ENCODE measurements around the gene RYR3. TPM values are rescaled to one million over a fixed set of nuclear protein-coding genes. Genes with fewer than 3 reads are reported as not detected.
"Not testable (repeated sequence)": the region's sequence is repeated elsewhere in the genome, so short reads cannot be mapped to it uniquely, and the experiment has no call there.

RYR3 gene
- total RNA-seq, 6 experiments from 2014 or later: not detected

DNA sequence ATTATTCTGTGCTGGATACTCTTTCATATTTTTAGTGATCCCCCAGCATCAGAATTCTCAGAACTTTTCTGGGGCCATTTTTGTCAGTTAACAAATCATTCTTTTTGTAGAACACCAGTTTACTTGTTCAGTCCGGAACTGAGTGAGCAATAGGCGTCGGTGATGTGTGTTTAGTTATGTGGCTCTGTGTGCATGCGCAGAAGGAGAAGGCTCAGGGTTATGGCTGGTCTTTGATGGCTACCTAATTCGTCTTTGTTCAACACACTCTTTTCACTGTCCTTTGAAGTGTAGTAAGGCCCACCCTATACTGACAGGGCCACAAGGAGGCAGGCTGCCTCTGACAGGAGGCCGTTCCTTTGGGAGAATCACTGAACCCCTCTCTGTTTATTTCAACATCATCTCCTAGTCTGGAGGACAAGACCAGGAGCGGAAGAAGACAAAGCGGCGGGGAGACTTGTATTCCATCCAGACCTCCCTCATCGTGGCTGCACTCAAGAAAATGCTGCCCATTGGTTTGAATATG lies 499.4 kb downstream of the RYR3 start:
- peaks cover 31% of the 10 kb centered on the region for H3K27me3 Mint-ChIP-seq (ENCODE audit: insufficient read depth)
- peaks cover 12% of the 10 kb centered on the region for H3K9me3 Mint-ChIP-seq
- no peak overlapping the region for H3K4me3 Mint-ChIP-seq
- H3K4me1 Mint-ChIP-seq (ENCODE audit: low read depth): no peaks in the 10 kb centered on the region
- H3K27ac Mint-ChIP-seq: no peak overlapping the region
- TF ChIP-seq, protein P1, sequence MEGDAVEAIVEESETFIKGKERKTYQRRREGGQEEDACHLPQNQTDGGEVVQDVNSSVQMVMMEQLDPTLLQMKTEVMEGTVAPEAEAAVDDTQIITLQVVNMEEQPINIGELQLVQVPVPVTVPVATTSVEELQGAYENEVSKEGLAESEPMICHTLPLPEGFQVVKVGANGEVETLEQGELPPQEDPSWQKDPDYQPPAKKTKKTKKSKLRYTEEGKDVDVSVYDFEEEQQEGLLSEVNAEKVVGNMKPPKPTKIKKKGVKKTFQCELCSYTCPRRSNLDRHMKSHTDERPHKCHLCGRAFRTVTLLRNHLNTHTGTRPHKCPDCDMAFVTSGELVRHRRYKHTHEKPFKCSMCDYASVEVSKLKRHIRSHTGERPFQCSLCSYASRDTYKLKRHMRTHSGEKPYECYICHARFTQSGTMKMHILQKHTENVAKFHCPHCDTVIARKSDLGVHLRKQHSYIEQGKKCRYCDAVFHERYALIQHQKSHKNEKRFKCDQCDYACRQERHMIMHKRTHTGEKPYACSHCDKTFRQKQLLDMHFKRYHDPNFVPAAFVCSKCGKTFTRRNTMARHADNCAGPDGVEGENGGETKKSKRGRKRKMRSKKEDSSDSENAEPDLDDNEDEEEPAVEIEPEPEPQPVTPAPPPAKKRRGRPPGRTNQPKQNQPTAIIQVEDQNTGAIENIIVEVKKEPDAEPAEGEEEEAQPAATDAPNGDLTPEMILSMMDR (IDR thresholded peaks at IDR 0.05): no peak
- no peaks in the 10 kb centered on the region for H3K36me3 Mint-ChIP-seq (ENCODE audit: low read depth)
- no peak for DNase-seq

DNA sequence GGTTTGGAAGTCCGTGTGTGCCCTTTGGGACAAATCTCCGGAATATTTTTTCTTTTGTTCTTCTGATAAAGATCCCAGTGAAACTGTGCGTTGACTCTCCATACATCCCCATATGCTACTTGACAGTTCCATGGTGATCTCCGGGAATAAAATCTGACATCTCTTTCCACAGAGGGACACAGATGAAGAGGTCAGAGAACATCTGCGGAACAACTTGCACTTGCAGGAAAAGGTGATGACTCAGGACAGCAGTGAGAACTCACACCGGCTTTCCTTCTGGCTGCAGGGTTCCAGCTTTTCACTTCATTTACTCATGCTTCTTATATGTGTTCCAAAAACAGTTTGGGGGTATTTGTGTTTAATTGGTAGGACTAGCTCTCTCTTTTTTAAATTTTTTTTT lies 500.0 kb downstream of the RYR3 start:
- no peak overlapping the region for H3K27ac Mint-ChIP-seq

DNA sequence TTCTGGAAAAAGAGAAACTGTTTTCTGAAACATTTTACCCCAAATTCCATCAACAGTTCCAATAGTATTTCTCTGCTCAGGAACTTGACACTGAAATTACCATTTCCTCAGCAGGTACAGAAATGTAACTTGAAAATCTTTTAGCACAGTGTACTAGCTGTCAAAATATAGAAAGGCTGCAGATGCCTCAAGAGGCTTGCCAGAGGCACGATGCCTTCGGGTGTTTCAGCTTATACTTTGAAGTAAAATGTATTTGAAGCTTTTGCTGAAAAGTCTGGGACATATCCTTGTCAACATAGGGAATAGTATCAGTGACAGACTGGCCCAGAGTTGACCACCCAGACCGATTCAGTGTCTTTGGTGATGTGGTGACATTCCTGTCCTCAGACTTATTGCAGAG lies 503.1 kb downstream of the RYR3 start:
- Mint-ChIP-seq H3K9me3 (peaks cover 12% of the 10 kb centered on the region), H3K4me1 (ENCODE audit: low read depth) (no peaks in the 10 kb centered on the region), H3K27ac (no peak overlapping the region), H3K4me3 (no peak overlapping the region), H3K27me3 (ENCODE audit: insufficient read depth) (peaks cover 24% of the 10 kb centered on the region), H3K36me3 (ENCODE audit: low read depth) (no peaks in the 10 kb centered on the region)
- no peak for DNase-seq
- TF ChIP-seq, protein P1 (IDR thresholded peaks at IDR 0.05): no peak

More for the DNA sequence above, 500.0 kb downstream of the RYR3 start:
- Mint-ChIP-seq H3K9me3 (peaks cover 12% of the 10 kb centered on the region), H3K27me3 (ENCODE audit: insufficient read depth) (peaks cover 25% of the 10 kb centered on the region), H3K36me3 (ENCODE audit: low read depth) (no peaks in the 10 kb centered on the region), H3K4me3 (no peak overlapping the region), H3K4me1 (ENCODE audit: low read depth) (no peaks in the 10 kb centered on the region)
- TF ChIP-seq, protein P1 (IDR thresholded peaks at IDR 0.05): no peak
- no peak for DNase-seq

DNA sequence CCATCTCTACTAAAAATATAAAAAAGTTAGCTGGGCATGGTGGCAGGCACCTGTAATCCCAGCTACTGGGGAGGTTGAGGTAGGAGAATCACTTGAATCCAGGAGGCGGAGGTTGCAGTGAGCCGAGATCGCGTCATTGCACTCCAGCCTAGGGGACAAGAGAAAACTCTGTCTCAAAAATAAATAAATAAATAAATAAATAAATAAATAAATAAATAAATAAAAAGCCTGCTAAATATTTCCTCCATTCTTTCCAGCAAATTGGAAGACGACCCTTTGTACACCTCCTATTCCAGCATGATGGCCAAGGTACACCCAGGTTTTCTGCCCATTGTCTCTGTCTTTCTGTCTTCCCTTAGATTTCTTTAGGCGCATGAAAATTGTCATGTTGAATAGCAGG lies 508.7 kb downstream of the RYR3 start:
- peaks cover 23% of the 10 kb centered on the region for H3K27me3 Mint-ChIP-seq (ENCODE audit: insufficient read depth)
- H3K27ac Mint-ChIP-seq; H3K4me1 Mint-ChIP-seq (ENCODE audit: low read depth); DNase-seq; H3K4me3 Mint-ChIP-seq; H3K36me3 Mint-ChIP-seq (ENCODE audit: low read depth); H3K9me3 Mint-ChIP-seq: not testable (repeated sequence)

DNA sequence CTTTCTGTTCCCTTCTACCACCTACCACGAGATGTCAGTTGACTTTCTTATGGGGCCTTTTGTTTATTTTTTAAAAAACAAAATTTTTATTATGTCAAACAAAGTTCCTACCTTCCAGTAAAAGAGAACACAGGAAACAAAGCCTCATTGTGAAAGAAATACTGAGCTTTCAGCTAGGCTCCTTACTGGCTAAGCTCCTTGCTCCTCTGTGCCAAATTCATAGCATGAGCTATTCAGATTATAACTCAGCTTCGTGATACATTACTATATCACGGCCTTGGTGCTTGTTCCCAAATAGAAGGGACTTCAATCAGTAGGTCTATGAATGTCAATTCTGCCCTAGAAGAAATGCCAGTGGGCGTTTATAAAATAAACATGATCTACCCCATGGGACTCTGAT lies 511.7 kb downstream of the RYR3 start:
- no peaks in the 10 kb centered on the region for H3K4me1 Mint-ChIP-seq (ENCODE audit: low read depth)
- TF ChIP-seq, protein P1 (IDR thresholded peaks at IDR 0.05): no peak
- H3K27ac Mint-ChIP-seq: no peak overlapping the region
- no peaks in the 10 kb centered on the region for H3K9me3 Mint-ChIP-seq
- H3K27me3 Mint-ChIP-seq (ENCODE audit: insufficient read depth): peaks cover 19% of the 10 kb centered on the region
- no peaks in the 10 kb centered on the region for H3K36me3 Mint-ChIP-seq (ENCODE audit: low read depth)
- H3K4me3 Mint-ChIP-seq: no peak overlapping the region
- no peak for DNase-seq

DNA sequence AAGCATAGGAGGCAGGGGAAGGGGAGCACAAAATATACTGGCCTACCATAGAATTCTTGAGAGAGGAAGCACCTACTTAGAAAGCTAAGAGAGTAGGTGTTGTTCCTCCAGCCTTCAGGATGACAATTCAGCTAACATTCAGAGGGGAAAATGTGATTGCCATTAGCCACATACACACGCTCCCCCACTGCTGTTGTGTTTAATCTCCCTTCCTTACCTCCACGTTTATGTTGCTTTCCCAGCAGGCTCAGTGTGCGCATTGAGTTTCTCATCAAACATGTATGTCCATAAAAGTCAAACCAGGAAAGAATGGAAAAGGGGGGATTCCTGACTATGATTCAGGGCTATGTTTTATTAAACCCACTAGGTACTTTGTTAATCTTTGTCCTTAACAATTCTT lies 512.4 kb downstream of the RYR3 start:
- Mint-ChIP-seq H3K4me1 (ENCODE audit: low read depth) (no peaks in the 10 kb centered on the region), H3K9me3 (no peaks in the 10 kb centered on the region)

More for the DNA sequence above, 512.4 kb downstream of the RYR3 start:
- no peak for DNase-seq
- Mint-ChIP-seq H3K4me3 (no peak overlapping the region), H3K27me3 (ENCODE audit: insufficient read depth) (peaks cover 15% of the 10 kb centered on the region), H3K36me3 (ENCODE audit: low read depth) (no peaks in the 10 kb centered on the region), H3K27ac (no peak overlapping the region)
- TF ChIP-seq, protein P1 (IDR thresholded peaks at IDR 0.05): no peak
